K562 (cell line): Measurements from ENCODE around the gene ITGB5. TPM values are rescaled to one million over a fixed set of nuclear protein-coding genes. Genes with fewer than 3 reads are reported as not detected.

Source experiments
- BCL6 ChIP-seq: fragments of 250-450 bp; sonication (Bioruptor Pico); IDR thresholded peaks from 2 replicates; pipeline ENCODE4 v1.4.0; 2020
- RERE ChIP-seq: sonication (generic); formaldehyde crosslinking; IDR thresholded peaks from 2 replicates; pipeline ENCODE4 v1.8.0; 2023; ENCODE audit warnings: missing genetic modification reagents, mild to moderate bottlenecking, borderline replicate concordance
- SIRT6 ChIP-seq: IDR thresholded peaks from one replicate; pipeline ENCODE4 v1.6.1; 2012; ENCODE audit warnings: low read depth, mild to moderate bottlenecking, control low read depth, inconsistent platforms, low read length, moderate library complexity
- polyA plus RNA-seq, 8 experiments: library from polyadenylated mRNA; depleted of rRNA in 4 of 8; stranded (reverse) in 5 of 8; unstranded in 3 of 8; fragments of >200 nt; fragmentation: Nextera tagmentation in 2 of 8; fragmentation: Illumina TruSeq in 1 of 8; extraction: Ambion mirVana in 2 of 8; extraction: Trizol in 1 of 8; gene quantifications; 2 replicates each; pipeline versions ENCODE4 v1.2.1 to v1.2.3, GENCODE V29; 2011 to 2014; ENCODE audit warnings: inconsistent platforms in 1 of 8, missing spikeins in 1 of 8
- total RNA-seq, 7 experiments: library from RNA; depleted of rRNA in 6 of 7; stranded (reverse); fragments of >200 nt in 6 of 7; fragmentation: Illumina TruSeq in 2 of 7; extraction: Trizol in 2 of 7; gene quantifications; 2 replicates each; pipeline versions ENCODE4 v1.2.1 to v1.2.3, GENCODE V29; 2011 to 2021; ENCODE audit warnings: low replicate concordance in 1 of 7
- TF ChIP-seq, protein P1 (sequence below): fragments of 250-450 bp; sonication (Bioruptor Pico); IDR thresholded peaks from 2 replicates; pipeline ENCODE4 v1.8.0; 2022; ENCODE audit warnings: moderate library complexity, mild to moderate bottlenecking, inconsistent platforms
- TF ChIP-seq, protein P2 (sequence below): IDR thresholded peaks from 2 replicates; pipeline ENCODE4 v1.6.1; 2012; ENCODE audit warnings: low read depth, low read length, improper control_type of control experiment, borderline replicate concordance
- TF ChIP-seq, protein P3 (sequence below), 2 experiments: fragments of 450-650 bp in 1 of 2; sonication (generic) in 1 of 2; formaldehyde crosslinking in 1 of 2; IDR thresholded peaks; 2 replicates each; pipeline versions ENCODE4 v1.7.1 to v1.9.0; 2016 to 2022; ENCODE audit warnings: inconsistent platforms in 1 of 2, mild to moderate bottlenecking in 1 of 2, missing genetic modification reagents in 1 of 2

The ITGB5 gene
- total and polyA plus RNA-seq, 9 of the 15 experiments (the other 6 are each of a cell fraction or from before 2014, with no cell fraction given) = 1.7 to 46.8 (median 9.9) TPM

GRCh38 chr3:124907957-124908356 is 20.8 kb upstream of the ITGB5 start (continued):
- TF ChIP-seq, protein P1, sequence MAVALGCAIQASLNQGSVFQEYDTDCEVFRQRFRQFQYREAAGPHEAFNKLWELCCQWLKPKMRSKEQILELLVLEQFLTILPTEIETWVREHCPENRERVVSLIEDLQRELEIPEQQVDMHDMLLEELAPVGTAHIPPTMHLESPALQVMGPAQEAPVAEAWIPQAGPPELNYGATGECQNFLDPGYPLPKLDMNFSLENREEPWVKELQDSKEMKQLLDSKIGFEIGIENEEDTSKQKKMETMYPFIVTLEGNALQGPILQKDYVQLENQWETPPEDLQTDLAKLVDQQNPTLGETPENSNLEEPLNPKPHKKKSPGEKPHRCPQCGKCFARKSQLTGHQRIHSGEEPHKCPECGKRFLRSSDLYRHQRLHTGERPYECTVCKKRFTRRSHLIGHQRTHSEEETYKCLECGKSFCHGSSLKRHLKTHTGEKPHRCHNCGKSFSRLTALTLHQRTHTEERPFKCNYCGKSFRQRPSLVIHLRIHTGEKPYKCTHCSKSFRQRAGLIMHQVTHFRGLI = no peak
- TF ChIP-seq, protein P2, sequence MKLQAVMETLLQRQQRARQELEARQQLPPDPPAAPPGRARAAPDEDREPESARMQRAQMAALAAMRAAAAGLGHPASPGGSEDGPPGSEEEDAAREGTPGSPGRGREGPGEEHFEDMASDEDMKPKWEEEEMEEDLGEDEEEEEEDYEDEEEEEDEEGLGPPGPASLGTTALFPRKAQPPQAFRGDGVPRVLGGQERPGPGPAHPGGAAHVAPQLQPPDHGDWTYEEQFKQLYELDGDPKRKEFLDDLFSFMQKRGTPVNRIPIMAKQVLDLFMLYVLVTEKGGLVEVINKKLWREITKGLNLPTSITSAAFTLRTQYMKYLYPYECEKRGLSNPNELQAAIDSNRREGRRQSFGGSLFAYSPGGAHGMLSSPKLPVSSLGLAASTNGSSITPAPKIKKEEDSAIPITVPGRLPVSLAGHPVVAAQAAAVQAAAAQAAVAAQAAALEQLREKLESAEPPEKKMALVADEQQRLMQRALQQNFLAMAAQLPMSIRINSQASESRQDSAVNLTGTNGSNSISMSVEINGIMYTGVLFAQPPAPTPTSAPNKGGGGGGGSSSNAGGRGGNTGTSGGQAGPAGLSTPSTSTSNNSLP = no peak
- no peak for TF ChIP-seq BCL6 (CRISPR knock-in tag)
- no peak for TF ChIP-seq RERE
- no peak for TF ChIP-seq SIRT6
- TF ChIP-seq, protein P3, sequence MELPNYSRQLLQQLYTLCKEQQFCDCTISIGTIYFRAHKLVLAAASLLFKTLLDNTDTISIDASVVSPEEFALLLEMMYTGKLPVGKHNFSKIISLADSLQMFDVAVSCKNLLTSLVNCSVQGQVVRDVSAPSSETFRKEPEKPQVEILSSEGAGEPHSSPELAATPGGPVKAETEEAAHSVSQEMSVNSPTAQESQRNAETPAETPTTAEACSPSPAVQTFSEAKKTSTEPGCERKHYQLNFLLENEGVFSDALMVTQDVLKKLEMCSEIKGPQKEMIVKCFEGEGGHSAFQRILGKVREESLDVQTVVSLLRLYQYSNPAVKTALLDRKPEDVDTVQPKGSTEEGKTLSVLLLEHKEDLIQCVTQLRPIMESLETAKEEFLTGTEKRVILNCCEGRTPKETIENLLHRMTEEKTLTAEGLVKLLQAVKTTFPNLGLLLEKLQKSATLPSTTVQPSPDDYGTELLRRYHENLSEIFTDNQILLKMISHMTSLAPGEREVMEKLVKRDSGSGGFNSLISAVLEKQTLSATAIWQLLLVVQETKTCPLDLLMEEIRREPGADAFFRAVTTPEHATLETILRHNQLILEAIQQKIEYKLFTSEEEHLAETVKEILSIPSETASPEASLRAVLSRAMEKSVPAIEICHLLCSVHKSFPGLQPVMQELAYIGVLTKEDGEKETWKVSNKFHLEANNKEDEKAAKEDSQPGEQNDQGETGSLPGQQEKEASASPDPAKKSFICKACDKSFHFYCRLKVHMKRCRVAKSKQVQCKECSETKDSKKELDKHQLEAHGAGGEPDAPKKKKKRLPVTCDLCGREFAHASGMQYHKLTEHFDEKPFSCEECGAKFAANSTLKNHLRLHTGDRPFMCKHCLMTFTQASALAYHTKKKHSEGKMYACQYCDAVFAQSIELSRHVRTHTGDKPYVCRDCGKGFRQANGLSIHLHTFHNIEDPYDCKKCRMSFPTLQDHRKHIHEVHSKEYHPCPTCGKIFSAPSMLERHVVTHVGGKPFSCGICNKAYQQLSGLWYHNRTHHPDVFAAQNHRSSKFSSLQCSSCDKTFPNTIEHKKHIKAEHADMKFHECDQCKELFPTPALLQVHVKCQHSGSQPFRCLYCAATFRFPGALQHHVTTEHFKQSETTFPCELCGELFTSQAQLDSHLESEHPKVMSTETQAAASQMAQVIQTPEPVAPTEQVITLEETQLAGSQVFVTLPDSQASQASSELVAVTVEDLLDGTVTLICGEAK (IDR thresholded peaks at IDR 0.05) = no peak
- TF ChIP-seq, protein P3 (CRISPR knock-in tag; IDR thresholded peaks at IDR 0.05) = no peak
